ENCODE measurements around the gene FAM120AOS.
"Not testable (repeated sequence)": the region's sequence is repeated elsewhere in the genome, so short reads cannot be mapped to it uniquely, and the experiment has no call there.

FAM120AOS gene

DNA sequence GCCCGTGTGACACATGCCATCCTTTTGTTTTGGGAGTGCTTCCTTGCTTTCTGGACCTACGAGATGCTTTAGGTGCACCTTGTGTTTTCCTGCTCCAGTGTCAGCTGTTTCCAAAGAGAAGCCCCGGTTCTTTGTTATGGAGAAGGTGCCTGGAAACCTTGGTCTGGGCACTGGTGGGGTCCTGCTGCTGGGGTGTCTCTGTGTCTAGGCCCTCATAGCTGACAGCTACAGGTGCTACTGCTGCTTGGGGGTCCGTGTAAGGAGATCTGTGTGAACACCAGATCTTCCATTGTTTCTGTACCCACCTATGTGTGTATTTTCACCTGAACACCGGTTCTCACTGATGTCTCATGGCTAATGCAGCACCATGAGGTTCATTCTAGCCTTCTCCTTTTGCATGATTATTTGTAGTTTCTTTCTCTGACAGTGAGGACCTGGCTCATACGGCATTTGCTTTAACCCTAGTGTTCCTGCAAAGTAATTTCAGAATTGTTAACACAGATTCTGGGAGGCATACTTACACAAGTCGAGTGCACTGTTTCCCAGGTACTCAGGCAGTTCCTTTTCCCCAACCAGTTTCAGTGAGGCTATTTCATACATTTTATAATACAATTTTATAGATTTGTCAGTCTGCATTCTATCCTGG is 13.2 kb upstream of the FAM120AOS start:
- no peak for DNase-seq

GRCh38 chr9:93465855-93466254 is 12.5 kb upstream of the FAM120AOS start:
- DNase-seq = no peak

GRCh38 chr9:93464876-93465275 is 11.5 kb upstream of the FAM120AOS start:
- DNase-seq = no peak

- no peak for DNase-seq
Measured at GRCh38 chr9:93464395-93464794, 11.0 kb upstream of the FAM120AOS start.

DNA sequence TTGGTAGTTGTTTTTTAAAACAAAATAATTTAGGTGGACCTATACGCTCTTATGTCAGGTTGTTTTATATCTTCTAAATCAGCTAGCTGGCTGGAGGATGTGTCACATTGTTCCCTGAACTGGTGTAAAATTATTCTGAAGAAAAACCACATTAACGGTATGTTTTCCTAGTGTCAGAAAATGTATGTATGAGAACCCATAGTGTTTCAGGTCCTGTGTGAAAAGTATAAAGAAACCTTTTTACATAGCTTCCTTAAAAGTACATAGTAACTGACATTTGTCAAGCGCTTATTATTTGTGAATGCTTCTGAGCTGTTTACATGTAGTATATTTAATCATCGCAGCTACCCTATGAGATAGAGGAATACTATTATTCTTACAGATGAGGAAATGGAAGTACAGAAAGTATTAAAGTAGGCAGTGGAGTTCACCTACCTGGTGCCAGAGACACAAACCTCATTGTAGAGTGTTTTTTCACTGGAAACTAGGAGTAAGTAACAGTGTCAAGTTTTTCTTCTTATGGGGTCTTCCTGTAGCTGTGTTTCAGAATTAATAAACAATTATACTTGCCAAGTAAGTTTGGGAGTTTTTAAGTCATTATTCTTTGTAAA is 10.4 kb upstream of the FAM120AOS start:
- no peak for DNase-seq

GRCh38 chr9:93461821-93462220 is 8.4 kb upstream of the FAM120AOS start:
- no peak for DNase-seq

- DNase-seq = no peak
Measured at GRCh38 chr9:93461414-93461743, 8.0 kb upstream of the FAM120AOS start.

DNA sequence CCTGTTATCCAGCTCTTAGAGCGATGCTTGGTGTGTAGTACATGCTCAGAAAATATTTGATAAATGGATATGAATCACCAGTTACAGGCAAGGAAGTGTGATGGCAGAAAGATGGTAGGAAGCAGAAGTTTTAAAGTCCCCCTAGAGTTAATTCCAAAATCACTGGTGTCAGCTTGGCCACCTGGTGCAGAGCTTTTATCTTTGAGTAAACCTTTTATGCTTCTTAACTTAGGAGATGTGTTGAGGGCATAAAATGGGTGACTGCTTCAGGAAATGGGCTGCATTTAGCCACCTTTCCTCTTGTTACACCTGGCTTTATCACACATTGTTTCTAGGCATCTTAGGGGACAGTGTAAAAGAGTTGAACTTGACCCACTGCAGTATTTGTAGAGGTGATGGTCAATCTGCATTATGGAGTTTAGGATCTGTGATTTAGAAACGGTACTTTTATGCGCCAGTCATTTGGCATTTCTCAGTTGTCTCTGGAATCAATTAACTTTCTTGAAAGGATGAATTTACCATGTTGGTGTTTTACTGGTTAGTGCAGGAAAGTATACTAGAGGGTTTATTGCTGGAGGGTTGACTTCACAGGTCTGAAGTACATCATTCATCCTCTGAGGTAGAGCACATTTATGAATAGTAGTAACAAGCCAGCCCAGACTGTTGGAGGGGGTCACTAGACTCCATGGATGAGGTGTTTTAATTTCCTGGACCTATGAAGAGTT is 7.5 kb upstream of the FAM120AOS start:
- DNase-seq = no peak

GRCh38 chr9:93459432-93459847 is 6.1 kb upstream of the FAM120AOS start:
- no peak for DNase-seq

DNA sequence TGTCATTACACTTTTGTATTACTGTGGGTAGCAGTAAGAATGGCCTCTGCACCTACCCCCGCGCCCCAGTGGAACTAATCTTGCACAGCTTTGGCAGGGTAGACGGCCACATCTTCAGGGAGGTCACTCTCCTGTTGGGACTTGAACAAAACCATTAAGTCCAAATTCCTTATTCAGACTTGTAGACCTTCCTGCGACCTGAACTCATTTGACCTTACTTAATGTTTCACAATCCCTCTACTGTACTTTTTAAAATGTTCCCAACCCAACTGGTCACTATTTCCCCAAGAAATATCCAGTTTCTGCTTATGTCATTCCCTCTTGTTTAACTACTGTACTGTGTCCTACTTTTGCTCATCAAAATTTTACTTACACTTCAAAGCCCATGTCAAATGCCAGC is 5.3 kb upstream of the FAM120AOS start:
- no peak for DNase-seq

- no peak for DNase-seq
Measured at GRCh38 chr9:93457006-93457405, 3.6 kb upstream of the FAM120AOS start.

GRCh38 chr9:93456504-93456903 is 3.1 kb upstream of the FAM120AOS start:
- no peak for DNase-seq

DNA sequence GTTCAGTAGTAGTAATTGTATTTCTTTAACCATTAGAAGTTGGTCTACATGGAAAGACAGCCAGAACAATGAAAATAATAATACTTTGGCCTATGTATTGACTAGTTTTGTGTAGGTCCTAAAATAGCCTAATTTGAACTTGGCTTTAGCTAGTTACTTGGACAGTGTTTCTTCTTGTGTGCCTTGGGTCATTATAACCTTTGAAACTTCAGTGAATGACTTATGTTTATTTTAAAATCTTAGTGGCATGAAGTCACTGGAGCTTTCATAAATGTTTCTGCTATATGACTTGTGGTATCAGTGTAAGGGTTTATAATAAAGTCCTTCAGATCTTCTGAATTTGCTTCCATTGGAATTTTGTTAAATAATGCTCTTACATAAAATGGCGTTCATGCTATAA is 2.6 kb upstream of the FAM120AOS start:
- no peak for DNase-seq

- no peak for DNase-seq
Measured at GRCh38 chr9:93452710-93453046, 703 bp downstream of the FAM120AOS start.

- no peak for DNase-seq
Measured at GRCh38 chr9:93451849-93452709, 1.3 kb downstream of the FAM120AOS start.

DNA sequence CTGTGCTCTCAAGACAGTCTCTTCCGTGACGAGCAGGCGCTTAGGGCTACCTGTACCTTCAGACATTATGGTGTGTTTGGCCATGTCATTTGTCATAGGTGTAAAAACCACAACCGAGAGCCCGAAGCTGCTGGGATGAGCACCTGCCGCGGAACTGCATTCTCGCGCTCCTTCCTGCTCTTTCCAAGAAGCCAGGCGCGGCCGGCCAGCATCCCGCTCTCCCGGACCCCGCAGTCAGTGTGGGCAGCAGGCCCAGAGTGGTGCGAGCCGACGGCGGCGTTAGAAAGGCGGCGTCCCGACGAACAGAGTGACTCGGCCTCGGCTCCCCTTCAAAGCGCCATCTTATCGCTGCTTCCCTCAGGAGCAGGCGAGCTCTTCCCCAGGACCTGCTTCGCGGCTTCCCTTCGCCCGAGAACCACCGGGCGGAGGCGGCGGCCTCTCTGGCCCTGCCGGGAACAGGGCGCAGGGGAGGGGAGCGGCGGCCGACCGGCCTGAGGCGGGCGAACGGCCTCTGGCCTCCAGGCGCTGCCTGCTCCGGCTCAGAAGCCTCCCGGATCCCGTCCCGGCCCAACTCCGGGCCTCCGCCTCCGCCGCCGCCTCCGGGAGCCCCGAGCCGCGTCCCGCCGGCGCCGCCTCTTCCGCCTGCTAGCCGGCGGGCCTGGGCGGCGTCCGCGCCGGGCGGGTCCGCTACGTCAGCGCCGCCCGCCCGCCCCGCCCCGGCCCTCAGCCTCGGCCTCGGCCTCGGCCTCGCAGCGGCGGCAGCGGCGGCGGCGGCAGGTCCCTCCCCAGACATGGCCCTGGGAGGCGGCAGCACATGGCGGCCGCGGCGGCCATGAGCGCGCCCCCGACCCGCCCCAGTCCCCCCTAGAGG is 2.2 kb downstream of the FAM120AOS start, which contains the start of gene FAM120A:
FAM120A (plus strand) TSS at position 741 of the 871 bp plus-strand sequence. CDS start 231 bp downstream, outside the sequence.
- peak; percentile 41 for DNase-seq

GRCh38 chr9:93447655-93448054 is 5.7 kb downstream of the FAM120AOS start:
- DNase-seq = no peak

DNA sequence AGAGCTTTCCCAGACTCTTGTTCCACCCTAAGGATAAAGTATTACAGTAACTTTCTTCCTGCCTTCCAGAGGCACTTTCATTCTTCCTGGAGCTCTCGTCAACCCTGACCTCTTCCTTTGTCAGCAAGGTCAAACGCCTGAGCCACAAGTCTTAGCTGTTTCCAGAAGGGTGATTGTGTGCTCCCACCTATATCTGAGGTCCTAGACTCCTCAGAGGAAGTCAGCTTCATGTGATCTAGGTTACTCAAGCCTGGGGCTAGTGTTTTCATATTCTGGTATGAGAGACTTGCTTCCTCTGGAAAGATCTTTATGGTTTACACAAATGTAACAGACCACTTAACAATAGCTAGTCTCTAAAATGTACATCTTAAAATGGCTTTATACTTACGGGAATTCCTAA is 7.3 kb downstream of the FAM120AOS start:
- DNase-seq = no peak

DNA sequence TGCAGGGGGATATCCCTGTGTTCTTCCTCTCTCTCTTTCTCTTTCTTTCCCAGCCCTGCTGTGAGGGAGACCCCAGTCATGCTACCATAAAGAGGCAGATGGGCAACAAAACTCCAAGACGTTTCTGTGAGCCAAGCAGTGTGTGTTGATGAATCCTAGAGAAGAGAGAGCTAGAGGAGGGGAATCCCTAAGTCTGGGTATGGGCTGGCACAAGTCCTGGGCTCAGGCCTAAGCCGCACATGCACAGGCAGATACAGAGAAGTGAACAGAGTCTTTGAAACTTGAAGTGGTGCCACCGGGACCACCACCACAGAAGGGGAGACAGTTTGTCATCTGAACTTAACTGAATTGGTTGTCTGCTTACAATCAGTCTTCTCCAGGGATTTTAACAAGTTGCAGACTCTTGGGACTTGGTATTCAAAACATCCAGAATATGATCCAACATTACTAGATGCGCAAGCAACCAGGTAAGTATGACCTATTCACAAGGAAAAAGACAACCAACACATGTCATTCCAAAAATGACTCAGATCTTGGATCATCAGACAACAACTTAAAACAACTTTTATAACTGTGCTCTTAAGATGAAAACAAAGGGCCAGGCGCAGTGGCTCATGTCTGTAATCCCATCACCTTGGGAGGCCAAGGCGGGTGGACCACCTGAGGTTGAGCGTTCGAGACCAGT is 12.3 kb downstream of the FAM120AOS start:
- DNase-seq = no peak

GRCh38 chr9:93439301-93439700 is 14.1 kb downstream of the FAM120AOS start:
- not testable (repeated sequence) for DNase-seq

DNA sequence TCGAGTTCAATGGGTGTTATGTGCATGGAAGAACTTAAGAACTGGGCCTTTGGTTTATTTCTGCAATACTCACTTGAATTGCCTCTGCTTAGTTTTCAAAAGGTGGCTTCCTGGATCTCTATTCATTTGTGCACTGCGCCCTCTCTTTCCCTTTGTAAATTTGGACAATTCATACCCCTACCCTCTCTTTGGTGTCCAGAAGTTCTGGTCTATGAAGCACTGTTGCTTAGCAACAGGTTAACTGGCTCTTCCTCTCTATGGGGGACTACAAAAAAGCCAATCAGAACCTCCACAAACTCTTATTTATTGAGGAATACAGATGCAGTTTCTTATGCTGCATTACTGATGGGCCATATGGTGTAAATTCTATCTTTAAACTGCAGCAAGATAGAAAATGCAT is 15.4 kb downstream of the FAM120AOS start:
- no peak for DNase-seq

All from NCI-H446 treated with DMSO at 0.1 percent for 48 hours (cell line).